Heart left ventricle (tissue), 16 donors: ENCODE data around the gene MYCBP2. TPM values are rescaled to one million over a fixed set of nuclear protein-coding genes. Genes with fewer than 3 reads are reported as not detected.

Source experiments
- ATAC-seq, 4 donors: fragments of 200-7000 bp; cut with Tn5 transposase; one replicate each; pipeline ENCODE4 v1.9.1; 2020 to 2022; ENCODE audit warnings: moderate library complexity in 4 of 4, mild to moderate bottlenecking in 3 of 4, moderate number of reproducible peaks in 1 of 4
- DNase-seq, 5 donors: peaks; one replicate each; pipeline ENCODE4 v3.0.0-alpha.2; 2020
- H3K27ac ChIP-seq, 12 donors: fragments of 200-600 bp; sonication (generic) in 4 of 12; one replicate each; pipeline versions ENCODE4 v1.5.0 to v1.8.0; 2016 to 2022; ENCODE audit warnings: mild to moderate bottlenecking in 2 of 12
- H3K27me3 ChIP-seq, 9 donors: fragments of 200-600 bp; sonication (generic) in 2 of 9; one replicate each; pipeline versions ENCODE4 v1.5.1 to v1.8.0; 2016 to 2022; ENCODE audit warnings: mild to moderate bottlenecking in 3 of 9
- H3K36me3 ChIP-seq, 9 donors: fragments of 200-600 bp; sonication (generic) in 2 of 9; one replicate each; pipeline versions ENCODE4 v1.5.0 to v1.8.0; 2018 to 2022; ENCODE audit warnings: mild to moderate bottlenecking in 2 of 9
- H3K4me1 ChIP-seq, 12 donors: fragments of 200-600 bp; sonication (generic) in 4 of 12; one replicate each; pipeline versions ENCODE4 v1.5.0 to v1.8.0; 2016 to 2022; ENCODE audit warnings: mild to moderate bottlenecking in 3 of 12
- H3K4me3 ChIP-seq, 12 donors: fragments of 200-600 bp; sonication (generic) in 4 of 12; one replicate each; pipeline versions ENCODE4 v1.5.0 to v1.8.0; 2017 to 2022; ENCODE audit warnings: mild to moderate bottlenecking in 9 of 12, moderate library complexity in 4 of 12
- H3K9me3 ChIP-seq, 12 donors: fragments of 200-600 bp; sonication (generic) in 4 of 12; one replicate each; pipeline versions ENCODE4 v1.5.0 to v1.8.0; 2016 to 2022; ENCODE audit warnings: mild to moderate bottlenecking in 1 of 12
- CTCF ChIP-seq, 12 donors: fragments of 200-600 bp; sonication (generic) in 4 of 12; IDR thresholded peaks; one replicate each; pipeline versions ENCODE4 v1.5.0 to v1.8.0; 2018 to 2022; ENCODE audit warnings: antibody characterized with exemption in 12 of 12, mild to moderate bottlenecking in 5 of 12
- POLR2A ChIP-seq, 2 donors: fragments of 450-650 bp; IDR thresholded peaks; one replicate each; pipeline ENCODE4 v1.6.1; 2017; ENCODE audit warnings: antibody characterized with exemption in 2 of 2, mild to moderate bottlenecking in 2 of 2, moderate library complexity in 2 of 2
- WGBS, 4 donors: extraction: QIAGEN DNeasy Blood & Tissue Kit in 2 of 4; methylation state at CpG; one replicate each; pipeline versions ENCODE4 v1.1.5 to v1.1.7; 2013 to 2018; 5-methylcytosine and 5-hydroxymethylcytosine counted together
- intact Hi-C, 10 donors: fragments of 100-400 bp; cut with DNase I; formaldehyde crosslinking; loops; one replicate each; pipeline versions ENCODE4 v1.11.1 to v1.14.2; 2022
- polyA plus RNA-seq, 2 donors: library from polyadenylated mRNA; stranded (reverse); fragments of 200-250 nt; gene quantifications; one replicate each; pipeline ENCODE4 v1.2.3, GENCODE V29; 2013
- total RNA-seq, 9 donors: library from RNA; depleted of rRNA in 2 of 9; stranded (reverse); fragments of >200 nt in 2 of 9; fragmentation: NEBNext Ultra II Directional in 3 of 9; extraction: Animal tissue kit (Norgen Biotek cat#: 25700) in 3 of 9; gene quantifications; one replicate each; pipeline versions ENCODE4 v1.1.0 to v1.2.4, GENCODE V29; 2016 to 2023
- donor health status: ischemic (EF 13 %, LVEDD 7.1; RV severe dilation, severe dysfunction).
- donor health status: healthy with polysubstance abuse.
- donor health status: DM: no; HTN: yes; CAD: no.
- donor health status: DM: no; HTN: no; CAD: no.
- donor health status: ischemic (EF 25% LVEDD 6.9; RV normal size, moderate dysfunction).
- donor health status: ischemic (EF 25% LVEDD 5.7; RV mildly dilated, moderate dysfunction).
- donor health status: healthy.
- donor health status: DM: yes; HTN: yes; CAD: no.
- donor health status: ischemic (EF 35%, LVEDD 5.7; RV mildly dilated, moderate dysfunction).
- donor health status: nonischemic (EF 11% LVEDD 7.7; RV severe dilation, severe dysfunction).
- donor health status: DM: yes; HTN: yes; CAD: no.
- donor health status: PGD.
- donor health status: ischemic (EF 29% LVEDD 5.4; RV normal size, mild dysfunction).
- donor health status: nonischemic (EF 23%, LVEDD 6.1; RV moderate dilation, normal function).

Gene MYCBP2
- total and polyA plus RNA-seq, 11 donors = 15.7 to 85.6 (median 58.2) TPM

- no peak for ATAC-seq
- no peaks in the 10 kb centered on the region for H3K4me1 ChIP-seq
- no peaks in the 10 kb centered on the region for H3K9me3 ChIP-seq
- H3K36me3 ChIP-seq = peaks cover 0 to 83% (median 74%) of the 10 kb centered on the region in 9 donors
- 85 to 91% (median 90%) methylated on average over 3 of the region's 3 CpGs for WGBS, 4 donors
- H3K4me3 ChIP-seq = no peak overlapping the region
- no peaks in the 10 kb centered on the region for H3K27me3 ChIP-seq
- no peak for DNase-seq
- intact Hi-C loops = no loop called here
- TF ChIP-seq CTCF (IDR thresholded peaks at IDR 0.05) (no peak), POLR2A (IDR thresholded peaks at IDR 0.05) (no peak)
- no peak overlapping the region for H3K27ac ChIP-seq
These were observed 104.7 kb downstream of the MYCBP2 start for GRCh38 chr13:77222000-77222690.

GRCh38 chr13:77219401-77219800, 107.5 kb downstream of the MYCBP2 start:
- no peak for ATAC-seq
- no peak for DNase-seq
- H3K4me1 ChIP-seq = no peaks in the 10 kb centered on the region
- H3K27ac ChIP-seq = no peak overlapping the region
- intact Hi-C loops = no loop called here
- 72 to 82% (median 76%) methylated on average over 2 of the region's 2 CpGs for WGBS, 4 donors
- TF ChIP-seq POLR2A (IDR thresholded peaks at IDR 0.05) (no peak), CTCF (IDR thresholded peaks at IDR 0.05) (no peak)
- H3K9me3 ChIP-seq = no peaks in the 10 kb centered on the region
- peaks cover 0 to 93% (median 89%) of the 10 kb centered on the region in 9 donors for H3K36me3 ChIP-seq
- H3K4me3 ChIP-seq = no peak overlapping the region
- H3K27me3 ChIP-seq = no peaks in the 10 kb centered on the region

GRCh38 chr13:77218274-77218673, 108.6 kb downstream of the MYCBP2 start:
- DNase-seq (no peak), ATAC-seq (no peak)
- Histone ChIP-seq H3K9me3 (no peaks in the 10 kb centered on the region), H3K4me1 (no peaks in the 10 kb centered on the region), H3K27me3 (no peaks in the 10 kb centered on the region), H3K36me3 (peaks cover 0 to 94% (median 89%) of the 10 kb centered on the region in 9 donors), H3K27ac (no peak overlapping the region), H3K4me3 (no peak overlapping the region)
- intact Hi-C loops = no loop called here
- 62 to 69% (median 65%) methylated on average over 4 of the region's 4 CpGs for WGBS, 4 donors
- no peak for TF ChIP-seq CTCF (IDR thresholded peaks at IDR 0.05)
- no peak for TF ChIP-seq POLR2A (IDR thresholded peaks at IDR 0.05)

GRCh38 chr13:77215543-77215942, 111.4 kb downstream of the MYCBP2 start:
- intact Hi-C loops = no loop called here
- no peaks in the 10 kb centered on the region for H3K4me1 ChIP-seq
- H3K27me3 ChIP-seq = no peaks in the 10 kb centered on the region
- no peak overlapping the region for H3K27ac ChIP-seq
- no peak for ATAC-seq
- H3K9me3 ChIP-seq = no peaks in the 10 kb centered on the region
- 90 to 99% (median 93%) methylated on average over 2 of the region's 2 CpGs for WGBS, 4 donors
- no peak for DNase-seq
- H3K4me3 ChIP-seq = no peak overlapping the region
- TF ChIP-seq POLR2A (IDR thresholded peaks at IDR 0.05) (no peak), CTCF (IDR thresholded peaks at IDR 0.05) (no peak)
- peaks cover 0 to 97% (median 90%) of the 10 kb centered on the region in 9 donors for H3K36me3 ChIP-seq
